Sigmoid colon (tissue), 4 donors: Measurements from ENCODE around the gene FZR1.

ENCODE experiments used
- EP300 ChIP-seq, 4 donors: sonication (generic); formaldehyde crosslinking; IDR thresholded peaks; one replicate each; pipeline ENCODE4 v1.6.1; 2017; ENCODE audit warnings: antibody characterized with exemption in 4 of 4
- TF ChIP-seq, protein P1 (sequence below), 4 experiments: fragments of 450-650 bp in 3 of 4; fragments of 200-600 bp in 1 of 4; IDR thresholded peaks; one replicate each; pipeline ENCODE4 v1.5.1; 2016 to 2019; ENCODE audit warnings: antibody characterized with exemption in 4 of 4, mild to moderate bottlenecking in 3 of 4, moderate library complexity in 2 of 4

DNA sequence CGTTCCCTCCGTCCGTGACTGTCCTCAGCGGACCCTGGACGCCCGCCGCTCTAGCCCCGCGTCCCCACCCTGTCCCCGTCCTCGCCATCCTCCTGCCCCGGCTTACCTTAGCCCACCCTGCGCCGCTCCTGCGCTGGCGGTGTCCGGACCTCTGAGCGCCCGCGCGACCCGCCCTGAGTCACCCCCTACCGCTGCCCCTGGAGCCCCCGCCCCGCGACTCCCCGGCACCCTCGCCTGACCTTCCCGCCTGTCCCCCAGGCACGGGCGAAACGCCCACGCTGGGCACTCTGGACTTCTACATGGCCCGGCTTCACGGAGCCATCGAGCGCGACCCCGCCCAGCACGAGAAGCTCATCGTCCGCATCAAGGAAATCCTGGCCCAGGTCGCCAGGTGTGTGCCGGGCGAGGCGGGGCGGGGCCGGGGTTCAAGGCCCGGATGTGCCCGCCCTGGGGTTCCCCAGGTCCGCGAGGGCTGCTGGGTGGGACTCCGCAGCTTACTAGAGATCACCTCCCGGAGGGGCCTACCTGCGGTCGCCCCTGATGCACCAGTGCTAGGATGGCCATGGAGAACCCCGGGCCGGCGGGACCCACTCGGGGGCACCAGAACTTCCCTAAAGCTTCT lies 71.7 kb downstream of the FZR1 start:
- TF ChIP-seq EP300 (IDR thresholded peaks at IDR 0.05) = no peak
- TF ChIP-seq, protein P1, sequence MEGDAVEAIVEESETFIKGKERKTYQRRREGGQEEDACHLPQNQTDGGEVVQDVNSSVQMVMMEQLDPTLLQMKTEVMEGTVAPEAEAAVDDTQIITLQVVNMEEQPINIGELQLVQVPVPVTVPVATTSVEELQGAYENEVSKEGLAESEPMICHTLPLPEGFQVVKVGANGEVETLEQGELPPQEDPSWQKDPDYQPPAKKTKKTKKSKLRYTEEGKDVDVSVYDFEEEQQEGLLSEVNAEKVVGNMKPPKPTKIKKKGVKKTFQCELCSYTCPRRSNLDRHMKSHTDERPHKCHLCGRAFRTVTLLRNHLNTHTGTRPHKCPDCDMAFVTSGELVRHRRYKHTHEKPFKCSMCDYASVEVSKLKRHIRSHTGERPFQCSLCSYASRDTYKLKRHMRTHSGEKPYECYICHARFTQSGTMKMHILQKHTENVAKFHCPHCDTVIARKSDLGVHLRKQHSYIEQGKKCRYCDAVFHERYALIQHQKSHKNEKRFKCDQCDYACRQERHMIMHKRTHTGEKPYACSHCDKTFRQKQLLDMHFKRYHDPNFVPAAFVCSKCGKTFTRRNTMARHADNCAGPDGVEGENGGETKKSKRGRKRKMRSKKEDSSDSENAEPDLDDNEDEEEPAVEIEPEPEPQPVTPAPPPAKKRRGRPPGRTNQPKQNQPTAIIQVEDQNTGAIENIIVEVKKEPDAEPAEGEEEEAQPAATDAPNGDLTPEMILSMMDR (IDR thresholded peaks at IDR 0.05) = no peak
